Hepatic stellate cell (primary cell): Measurements from ENCODE around the gene SPATA2L.
"Not testable (repeated sequence)": the region's sequence is repeated elsewhere in the genome, so short reads cannot be mapped to it uniquely, and the experiment has no call there.

Experiments
- DNase-seq: peaks from one replicate; pipeline ENCODE4 v3.0.0; 2011; ENCODE audit warnings: low spot score

SPATA2L gene

DNA sequence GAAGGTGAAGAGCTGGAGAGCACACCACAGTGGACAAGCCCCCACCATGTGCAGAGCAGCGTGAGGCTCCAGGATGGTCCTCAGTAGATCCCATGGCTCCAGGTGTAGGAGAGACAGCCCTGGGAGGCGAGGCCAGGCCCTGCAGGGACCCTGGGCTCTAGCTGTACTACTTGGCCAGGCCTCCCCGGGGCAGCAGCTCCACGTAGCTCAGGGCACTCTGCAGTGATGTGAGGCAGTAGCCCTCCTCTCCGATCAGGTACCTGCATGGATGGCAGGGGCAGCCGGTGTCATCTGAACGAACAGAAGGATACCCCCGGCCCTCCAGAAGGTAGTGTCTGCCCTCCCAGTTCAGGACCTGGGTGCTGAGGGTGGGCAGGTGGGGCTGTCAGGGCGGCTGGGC is 6.2 kb upstream of the SPATA2L start:
- no peak for DNase-seq

DNA sequence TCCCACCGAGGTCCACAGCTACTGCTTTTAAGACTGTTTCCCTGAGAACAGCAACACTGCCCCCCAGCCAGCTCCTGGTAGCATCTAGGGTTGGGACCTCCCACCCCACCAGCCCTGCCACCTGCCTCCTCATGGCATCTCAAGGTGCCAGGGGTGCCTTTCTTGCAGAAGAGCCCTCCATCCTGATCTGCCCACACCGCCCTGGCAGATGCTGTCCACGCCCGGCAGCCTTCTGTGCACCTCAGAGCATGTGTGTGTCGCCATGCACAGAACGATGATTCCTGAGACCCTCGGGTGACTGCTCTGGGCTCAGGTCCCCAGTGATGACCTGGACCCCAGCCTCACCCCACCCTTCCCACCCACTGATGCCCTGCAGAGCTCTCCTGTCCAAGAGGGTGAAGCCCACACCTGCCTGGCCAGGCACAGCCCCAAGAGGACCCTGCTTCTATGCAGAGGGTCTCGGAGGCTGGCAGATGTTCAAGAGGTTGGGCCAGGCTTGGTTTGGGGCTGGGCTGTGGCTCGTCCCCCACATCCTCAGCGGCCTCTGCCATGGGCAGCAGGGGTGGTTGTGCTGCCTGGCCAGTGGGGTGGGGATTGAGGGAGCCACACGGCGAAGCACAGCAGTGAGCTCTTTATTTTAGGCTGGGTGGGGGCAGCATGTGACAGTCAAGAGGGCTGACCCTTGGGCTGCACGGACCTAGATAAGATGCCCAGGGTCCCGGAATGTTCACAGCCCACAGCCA is 5.2 kb upstream of the SPATA2L start:
- DNase-seq: no peak

DNA sequence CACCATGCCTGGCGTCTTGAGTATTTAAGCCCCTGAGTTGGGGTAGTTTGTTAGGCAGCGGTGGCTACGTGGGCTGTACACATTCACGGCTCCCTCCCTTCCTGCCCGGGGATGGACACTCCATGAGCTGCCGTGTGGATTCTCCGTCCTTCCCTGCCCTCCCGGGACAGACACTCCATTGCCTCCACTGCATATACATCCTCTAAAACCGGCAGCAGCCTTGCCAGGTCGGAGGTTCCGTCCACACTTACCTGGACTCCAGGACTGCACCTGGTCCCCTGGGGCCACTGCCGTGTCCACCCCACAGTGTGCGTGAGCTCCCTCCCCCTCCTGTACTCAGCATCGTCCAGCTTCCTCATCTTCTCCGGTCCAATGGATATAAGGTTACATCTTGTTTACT is 3.5 kb upstream of the SPATA2L start:
- DNase-seq: no peak

DNA sequence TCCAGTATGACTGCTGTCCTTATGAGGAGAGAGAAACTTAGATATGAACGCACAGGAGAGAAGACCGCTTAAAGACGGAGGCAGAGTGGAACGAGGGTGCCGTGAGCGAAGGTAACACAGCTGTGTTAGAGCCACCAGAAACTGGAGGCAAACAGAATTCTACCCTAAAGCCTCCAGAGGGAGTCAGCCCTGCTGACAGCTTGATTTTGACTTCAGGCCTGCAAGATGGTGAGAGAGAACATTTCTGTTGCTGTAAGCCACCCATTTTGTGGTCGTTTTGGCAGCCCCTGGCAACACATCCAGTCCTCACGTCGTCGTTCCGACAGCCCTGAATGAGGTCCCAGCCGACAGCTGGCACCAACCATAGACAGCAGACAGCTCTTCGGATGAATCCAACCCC is 2.8 kb upstream of the SPATA2L start:
- no peak for DNase-seq

DNA sequence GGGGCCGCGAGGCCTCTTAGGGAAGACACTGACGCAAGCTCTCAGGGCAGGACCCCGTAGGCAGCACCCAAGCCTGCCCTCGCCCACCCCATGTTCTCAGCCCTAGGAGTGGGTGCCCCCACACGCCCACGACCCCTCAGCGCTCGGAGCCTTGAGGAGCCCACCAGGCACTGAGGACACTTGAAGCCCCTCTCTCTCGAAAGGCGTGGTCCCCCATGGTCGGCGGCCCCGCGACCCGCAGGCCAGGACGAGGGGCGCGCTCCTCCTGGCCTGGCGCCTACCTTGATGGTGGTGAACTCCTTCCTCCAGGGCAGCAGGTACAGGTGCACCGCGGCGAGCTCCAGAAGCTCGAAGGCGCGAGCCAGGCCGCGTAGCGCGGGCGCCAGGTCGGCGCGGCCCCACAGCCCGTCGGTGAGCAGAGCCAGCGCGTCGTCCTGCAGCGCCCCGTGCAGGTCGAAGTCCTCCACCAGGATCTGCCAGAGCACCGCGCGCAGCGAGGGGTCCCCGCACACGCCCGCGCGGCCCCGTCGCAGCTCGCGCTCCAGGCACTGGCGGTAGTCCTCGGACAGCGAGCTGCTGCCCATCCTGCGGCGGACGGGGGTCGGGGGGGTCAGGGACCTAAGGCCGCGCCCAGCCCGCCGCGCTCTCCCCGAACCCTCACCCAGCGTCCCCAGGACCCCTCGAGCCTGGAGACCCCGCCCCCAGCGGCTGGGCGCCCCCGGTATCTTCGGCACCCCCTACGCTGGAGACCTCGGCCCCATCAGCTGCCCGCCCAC is 668 bp downstream of the SPATA2L start:
- DNase-seq: peak; percentile 63

DNA sequence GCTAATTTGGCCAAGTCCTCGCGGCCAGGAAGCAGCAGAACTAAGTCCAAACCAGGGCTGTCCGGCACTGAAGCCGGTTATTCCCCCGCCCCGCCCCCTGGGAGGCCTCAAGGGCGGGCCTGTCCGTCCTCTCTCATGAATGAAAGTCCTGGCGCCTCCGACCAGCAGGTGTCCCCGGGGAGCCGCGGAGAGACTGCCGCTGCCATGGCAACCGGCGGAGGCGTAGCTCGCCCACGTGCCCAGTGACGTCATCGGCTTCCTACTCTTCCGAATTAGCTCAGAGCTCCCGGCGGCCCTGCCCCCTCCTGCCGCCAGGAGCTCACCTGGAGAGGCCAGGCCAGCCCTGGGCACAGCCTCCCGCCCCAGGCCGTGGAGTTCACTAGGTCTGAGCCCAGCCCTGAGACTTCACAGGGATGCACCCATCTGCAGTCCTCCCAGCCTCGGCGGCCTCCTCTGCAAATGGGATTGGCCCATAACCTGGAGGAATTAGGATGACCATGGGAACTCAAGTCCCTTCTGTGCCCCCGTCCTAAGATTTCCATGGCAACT is 1.3 kb downstream of the SPATA2L start:
- DNase-seq: peak; percentile 96

DNA sequence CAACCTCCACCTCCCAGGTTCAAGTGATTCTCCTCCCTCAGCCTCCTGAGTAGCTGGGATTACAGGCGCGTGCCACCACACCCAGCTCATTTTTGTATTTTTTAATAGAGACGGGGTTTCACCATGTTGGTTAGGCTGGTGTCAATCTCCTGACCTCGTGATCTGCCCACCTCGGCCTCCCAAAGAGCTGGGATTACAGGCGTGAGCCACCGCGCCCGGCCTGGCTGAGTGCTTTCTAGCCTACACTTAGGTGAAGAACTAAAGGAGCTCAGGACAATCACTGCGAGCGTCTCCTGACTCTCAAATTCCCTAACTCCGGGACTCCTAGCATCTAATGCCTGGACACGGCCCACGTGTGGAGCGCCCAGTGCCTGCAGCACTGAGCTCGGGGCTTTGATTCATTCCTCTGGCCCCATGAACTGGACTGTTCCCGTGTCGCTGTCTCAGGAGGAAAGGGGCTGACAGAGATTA is 1.8 kb downstream of the SPATA2L start:
- not testable (repeated sequence) for DNase-seq

DNA sequence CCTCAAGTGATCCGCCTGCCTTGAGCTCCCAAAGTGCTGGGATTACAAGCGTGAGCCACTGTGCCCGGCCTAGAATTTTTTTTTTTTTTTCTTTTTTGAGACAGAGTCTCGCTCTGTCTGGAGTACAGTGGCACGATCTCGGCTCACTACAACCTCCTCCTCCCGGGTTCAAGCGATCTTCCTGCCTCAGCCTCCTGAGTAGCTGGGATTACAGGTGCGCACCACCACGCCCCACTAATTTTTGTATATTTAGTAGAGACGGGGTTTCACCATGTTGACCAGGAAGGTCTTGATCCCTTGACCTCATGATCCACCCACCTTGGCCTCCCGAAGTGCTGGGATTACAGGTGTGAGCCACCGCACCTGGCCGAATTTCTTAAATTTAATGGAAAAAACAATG is 2.8 kb downstream of the SPATA2L start:
- DNase-seq: not testable (repeated sequence)

DNA sequence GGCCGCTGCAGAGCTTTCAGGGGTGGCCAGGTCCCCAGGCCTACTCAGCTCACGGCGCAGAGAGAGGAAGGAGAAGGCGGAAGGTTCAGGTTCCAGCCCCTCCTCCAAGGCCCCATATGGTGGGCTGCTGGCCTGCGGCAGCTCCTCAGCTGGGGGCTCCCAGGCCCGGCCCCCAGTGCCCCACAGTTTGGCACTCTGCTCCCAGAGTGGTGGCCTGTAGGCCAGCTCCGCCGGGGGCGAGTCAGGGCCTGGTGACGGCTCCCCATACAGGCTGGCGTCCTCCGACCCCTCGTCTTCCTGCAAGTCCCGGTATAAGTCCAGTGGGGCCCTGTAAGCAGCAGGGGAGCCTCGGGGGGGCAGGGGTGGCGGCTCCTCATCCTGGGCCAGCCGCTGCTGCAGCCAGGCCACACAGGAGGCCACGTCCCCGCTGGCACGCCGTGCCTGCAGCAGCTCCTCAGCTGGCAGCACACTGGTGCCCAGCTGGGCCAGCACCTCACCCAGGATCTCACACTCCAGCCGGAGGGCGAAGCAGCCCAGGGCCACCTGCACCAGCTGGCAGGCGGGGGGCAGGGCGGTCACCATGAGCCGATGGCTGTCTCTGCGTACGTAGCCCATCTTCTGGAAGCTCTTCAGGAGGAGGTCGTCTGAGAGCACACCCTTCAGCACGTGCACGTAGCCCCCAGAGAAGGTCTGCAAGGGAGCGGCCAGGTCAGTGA is 3.7 kb downstream of the SPATA2L start:
- no peak for DNase-seq

DNA sequence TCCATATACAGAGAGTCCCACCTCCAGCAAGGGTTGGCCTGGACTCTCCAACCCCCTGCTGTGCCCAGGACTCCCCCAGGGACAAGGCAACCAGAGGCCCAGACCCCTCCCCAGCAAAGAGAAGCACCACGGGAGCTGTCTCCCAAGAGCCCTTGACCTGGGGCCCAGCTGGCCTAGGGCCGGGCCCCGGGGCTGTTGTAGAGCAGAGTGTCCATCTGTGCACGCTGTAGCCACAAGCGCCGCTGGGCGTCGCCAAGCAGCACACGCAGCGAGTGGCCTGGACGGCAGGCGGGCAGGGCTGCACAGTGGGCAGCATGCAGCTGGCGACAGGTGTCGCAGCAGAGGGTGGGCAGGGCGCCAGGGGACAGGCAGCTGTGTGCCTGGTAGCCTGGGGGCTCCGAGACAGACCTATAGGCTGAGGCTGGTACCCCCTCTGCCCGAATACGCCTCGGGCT is 4.3 kb downstream of the SPATA2L start:
- DNase-seq: no peak

DNA sequence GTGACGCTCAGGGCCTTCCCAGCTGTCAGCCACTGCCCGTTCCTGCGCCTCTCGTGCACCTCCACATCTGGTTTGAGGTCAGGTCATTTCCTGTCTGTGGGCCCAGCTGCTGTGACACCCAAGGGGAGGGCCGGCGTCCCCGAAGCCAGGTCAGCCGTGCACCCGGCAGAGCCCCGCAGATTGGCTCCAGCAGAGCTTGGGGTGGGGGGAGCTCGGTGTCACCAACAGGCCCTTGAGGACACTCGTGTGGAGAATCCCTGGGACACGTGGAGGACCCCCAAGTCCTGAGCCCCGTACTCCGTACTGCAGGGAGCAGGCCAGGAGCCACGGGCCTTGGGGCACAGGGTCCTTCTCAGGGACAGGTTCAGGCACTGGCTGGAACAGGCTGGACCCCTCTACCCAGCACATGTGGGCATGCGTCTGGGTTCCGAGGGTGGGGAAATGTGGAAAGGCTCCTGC is 4.8 kb downstream of the SPATA2L start:
- DNase-seq: no peak

DNA sequence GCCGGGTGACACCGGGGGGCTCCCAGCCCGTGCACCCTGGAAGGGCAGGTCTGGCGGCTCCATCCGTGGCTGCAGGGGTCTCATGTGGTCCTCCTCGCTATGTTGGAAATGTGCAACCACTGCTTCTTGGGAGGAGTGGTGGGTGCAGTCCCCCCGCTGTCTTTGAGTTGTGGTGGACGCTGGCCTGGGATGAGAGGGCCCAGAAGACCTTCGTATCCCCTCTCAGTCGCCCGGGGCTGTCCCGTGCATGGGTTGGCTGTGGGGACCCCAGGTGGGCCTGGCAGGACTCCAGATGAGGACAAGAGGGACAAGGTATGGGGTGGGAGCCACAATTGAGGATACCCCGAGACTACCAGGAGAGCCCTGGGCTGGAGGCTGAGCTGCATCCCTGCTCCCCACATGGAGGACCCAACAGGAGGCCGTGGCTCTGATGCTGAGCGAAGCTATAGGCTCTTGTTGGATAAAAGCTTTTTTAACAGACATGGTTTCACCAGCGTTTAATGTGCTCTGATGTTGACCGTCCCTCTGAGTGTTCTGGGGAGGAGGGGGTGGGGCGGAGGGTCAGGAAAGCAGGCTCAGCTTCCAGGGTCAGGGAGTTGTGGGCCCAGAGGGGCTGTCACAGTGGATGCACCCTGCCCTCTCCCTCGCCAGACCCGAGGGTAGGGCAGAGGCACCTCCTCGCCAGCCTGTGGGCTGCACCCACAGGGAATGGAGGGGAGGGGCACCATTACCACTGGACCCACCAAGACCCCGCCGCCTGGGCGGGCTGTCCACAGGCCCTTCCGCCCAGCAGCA is 5.4 kb downstream of the SPATA2L start:
- no peak for DNase-seq

DNA sequence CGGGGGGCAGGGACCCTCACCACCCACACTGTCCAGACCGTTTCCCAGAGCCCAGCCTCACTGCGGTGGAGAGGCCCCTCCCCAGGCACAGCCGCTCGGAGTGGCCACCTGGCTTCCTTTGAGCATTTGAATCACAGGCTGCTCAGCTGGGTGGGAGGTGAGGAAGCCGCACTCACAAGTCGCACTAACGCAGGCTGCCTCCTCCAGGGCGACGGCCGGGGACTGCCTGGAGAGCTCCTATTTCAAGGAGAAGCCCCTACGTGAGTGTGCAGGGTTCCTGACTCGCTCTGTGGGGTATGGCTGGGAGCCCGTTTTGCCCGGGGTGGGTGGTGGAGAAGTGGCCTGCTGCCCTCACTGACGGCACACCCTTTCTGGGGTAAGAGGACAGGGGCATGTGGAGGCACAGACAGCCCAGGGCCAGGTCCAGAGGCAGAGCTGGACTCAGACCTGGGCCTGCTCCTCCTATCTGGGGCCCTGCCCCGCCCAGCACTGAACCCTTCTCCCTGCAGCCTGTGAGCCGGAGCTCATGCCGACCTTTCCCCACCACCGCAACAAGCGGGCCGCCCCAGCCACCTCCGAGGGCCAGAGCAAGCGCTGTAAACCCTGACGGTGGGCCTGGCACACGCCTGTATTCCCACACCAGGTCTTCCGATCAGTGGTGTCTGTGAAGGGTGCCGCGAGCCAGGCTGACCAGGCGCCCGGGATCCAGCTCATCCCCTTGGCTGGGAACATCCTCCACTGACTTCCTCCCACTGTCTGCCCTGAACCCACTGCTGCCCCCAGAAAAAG is 6.2 kb downstream of the SPATA2L start:
- no peak for DNase-seq

DNA sequence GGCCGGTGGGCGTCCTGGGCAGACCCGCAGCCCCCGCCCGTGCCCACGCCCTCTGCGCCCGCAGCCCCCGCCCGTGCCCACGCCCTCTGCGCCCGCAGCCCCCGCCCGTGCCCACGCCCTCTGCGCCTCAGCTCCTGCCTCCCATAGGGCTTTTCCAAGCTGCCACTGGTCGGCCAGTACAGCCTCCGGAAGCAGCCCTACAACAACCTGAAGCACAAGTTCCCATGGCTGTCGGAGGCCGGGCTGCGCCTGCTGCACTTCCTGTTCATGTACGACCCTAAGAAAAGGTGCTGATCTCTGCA is 6.8 kb downstream of the SPATA2L start:
- not testable (repeated sequence) for DNase-seq

DNA sequence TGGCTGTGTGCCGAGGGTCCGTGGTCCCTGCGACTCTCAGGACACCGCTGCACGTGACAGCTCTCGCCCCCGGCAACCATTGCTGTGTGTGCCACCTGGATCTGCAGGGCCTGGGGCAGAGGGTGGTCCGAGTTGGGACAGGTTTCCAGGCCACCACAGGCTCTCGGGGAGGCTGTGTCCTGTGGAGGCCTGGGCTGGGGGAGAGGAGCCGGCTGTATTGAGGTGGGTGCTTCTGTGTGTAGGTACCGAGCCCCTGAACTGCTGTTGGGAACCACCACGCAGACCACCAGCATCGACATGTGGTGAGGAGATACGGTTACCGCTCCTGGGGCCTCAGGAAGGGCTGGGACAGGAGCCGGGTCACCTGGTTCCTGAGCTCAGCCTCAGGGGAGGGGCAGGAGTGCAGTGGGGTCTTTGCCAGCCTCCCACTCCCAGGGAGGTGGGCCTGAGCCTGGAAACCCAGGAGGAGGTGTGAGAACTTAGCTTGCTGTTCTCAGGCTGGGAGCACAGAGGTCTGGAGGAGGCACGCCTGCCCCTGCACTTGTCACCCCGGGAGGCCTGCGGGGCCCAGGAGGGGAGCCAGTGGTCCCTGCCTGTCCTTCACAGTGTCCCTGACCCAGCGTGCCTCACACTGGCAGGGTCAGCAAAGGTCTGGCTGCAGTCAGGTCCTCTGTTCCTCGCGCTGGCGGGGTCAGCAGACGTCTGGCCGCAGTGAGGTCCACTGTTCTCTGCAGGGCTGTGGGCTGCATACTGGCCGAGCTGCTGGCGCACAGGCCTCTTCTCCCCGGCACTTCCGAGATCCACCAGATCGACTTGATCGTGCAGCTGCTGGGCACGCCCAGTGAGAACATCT is 7.3 kb downstream of the SPATA2L start:
- DNase-seq: no peak

DNA sequence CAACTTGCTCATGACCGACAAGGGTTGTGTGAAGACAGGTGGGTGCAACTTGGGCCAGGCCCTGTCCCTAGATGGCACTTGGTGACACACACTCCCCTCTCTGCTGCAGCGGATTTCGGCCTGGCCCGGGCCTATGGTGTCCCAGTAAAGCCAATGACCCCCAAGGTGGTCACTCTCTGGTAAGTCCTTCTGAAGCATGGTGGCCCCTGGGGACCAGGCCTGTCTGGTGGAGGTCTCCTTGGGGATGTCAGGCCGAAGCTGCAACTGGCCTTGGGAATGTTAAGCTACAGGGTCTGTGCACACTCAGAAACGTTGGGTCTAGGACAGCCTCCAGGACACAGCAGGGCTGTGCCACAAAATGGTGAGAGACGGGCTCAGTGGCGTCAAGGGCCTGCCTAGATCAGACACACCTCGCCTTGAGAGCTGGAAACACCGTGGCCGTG is 8.2 kb downstream of the SPATA2L start:
- DNase-seq: no peak

DNA sequence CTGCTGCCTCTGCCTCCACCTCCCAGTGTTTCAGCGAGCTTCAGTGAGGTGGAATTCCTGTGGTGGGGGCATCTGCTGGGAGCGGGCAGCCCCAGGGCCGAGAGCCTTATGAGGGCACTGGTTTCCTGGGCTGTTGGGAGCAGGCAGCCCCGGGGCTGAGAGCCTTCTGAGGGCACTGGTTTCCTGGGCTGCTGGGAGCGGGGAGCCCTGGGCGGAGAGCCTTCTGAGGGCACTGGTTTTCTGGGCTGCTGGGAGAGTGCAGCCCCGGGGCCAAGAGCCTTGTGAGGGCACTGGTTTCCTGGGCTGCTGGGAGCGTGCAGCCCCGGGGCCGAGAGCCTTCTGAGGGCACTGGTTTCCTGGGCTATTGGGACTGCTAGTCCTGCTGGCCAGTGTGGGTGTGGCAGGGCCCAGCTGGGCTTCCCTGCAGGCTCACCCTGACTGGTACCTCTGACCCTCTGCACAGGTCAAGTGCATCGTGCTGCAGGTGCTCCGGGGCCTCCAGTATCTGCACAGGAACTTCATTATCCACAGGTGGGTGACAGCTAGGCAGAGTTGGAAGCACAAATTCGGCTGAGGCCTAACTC is 9.4 kb downstream of the SPATA2L start:
- DNase-seq: no peak

DNA sequence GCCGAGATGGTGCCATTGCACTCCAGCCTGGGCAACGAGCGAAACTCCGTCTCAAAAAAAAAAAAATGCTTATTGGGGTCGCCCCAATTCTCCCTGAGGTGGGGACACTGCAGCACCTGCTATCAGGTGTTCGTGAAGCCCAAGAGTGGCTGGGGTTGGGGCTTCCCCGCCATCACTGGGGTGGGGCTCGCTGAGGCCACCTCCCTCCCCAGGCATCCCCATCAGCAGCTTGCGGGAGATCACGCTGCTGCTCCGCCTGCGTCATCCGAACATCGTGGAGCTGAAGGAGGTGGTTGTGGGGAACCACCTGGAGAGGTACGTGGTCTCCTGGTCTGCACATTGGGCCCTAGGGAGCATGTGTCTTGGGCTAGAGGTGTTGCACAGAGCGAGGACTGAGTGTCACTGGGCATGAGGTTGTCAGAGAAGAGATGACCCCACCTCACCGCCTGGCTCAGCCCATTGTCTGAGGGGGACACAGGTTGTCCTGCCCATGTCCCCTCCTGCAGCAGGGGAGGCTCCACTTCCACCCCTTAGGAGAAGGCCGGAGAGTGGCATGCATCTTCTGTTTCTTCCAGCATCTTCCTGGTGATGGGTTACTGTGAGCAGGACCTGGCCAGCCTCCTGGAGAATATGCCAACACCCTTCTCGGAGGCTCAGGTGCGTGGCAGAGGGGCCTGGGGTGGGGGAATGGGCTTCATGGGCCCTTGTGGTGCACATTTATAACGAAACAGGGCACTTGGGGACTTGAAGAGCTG is 10.1 kb downstream of the SPATA2L start:
- DNase-seq: no peak
